ENCODE measurements around the gene HMCN2.

HMCN2 gene

DNA sequence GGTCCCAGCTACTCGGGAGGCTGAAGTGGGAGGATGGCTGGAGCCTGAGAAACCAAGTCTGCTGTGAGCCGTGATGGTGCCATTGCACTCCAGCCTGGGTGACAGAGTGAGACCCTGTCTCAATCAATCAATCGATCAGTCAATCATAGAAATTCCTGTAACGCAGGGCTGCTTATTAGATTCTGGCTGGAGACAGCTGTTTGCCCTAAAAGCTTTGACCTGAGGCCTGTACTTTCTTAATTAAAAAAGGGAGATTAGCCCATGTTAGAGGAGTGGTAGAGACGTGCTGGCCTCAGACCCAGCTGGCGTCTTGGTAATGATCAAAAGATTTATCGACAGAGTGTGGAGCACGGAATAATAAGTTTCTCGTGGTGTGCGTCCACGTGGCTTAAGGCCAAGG, 40.5 kb upstream of the HMCN2 start:
- TF ChIP-seq, protein P1, sequence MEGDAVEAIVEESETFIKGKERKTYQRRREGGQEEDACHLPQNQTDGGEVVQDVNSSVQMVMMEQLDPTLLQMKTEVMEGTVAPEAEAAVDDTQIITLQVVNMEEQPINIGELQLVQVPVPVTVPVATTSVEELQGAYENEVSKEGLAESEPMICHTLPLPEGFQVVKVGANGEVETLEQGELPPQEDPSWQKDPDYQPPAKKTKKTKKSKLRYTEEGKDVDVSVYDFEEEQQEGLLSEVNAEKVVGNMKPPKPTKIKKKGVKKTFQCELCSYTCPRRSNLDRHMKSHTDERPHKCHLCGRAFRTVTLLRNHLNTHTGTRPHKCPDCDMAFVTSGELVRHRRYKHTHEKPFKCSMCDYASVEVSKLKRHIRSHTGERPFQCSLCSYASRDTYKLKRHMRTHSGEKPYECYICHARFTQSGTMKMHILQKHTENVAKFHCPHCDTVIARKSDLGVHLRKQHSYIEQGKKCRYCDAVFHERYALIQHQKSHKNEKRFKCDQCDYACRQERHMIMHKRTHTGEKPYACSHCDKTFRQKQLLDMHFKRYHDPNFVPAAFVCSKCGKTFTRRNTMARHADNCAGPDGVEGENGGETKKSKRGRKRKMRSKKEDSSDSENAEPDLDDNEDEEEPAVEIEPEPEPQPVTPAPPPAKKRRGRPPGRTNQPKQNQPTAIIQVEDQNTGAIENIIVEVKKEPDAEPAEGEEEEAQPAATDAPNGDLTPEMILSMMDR (IDR thresholded peaks at IDR 0.05; ENCODE audit: control insufficient read depth, insufficient read depth, low read depth, low read length, missing control alignments) = no peak
- no peak for DNase-seq (ENCODE audit: low read depth)
- H3K4me3 ChIP-seq (ENCODE audit: control insufficient read depth, low read depth, low read length) = no peak overlapping the region

DNA sequence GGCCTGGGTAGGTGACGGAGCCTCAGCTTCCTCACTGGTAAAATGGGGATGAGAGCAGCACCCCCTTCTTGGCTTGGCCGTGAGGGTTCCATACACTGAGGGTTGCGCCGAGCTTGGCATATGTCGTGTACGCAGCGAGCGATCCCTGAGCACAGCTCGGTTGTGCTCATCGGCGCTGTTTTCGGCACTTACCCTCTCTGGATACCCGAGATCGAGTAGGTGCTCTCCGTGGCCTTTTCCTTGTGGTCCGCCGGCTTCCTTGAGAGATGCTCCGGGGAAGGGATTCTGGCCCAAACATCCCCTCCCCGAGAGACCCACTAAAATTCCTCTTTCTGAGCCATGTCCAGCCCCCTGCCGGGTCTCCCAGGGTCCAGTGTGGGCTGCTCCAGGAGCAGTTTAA, 40.0 kb upstream of the HMCN2 start:
- no peak overlapping the region for H3K4me3 ChIP-seq (ENCODE audit: control insufficient read depth, low read depth, low read length)
- TF ChIP-seq, protein P1 (IDR thresholded peaks at IDR 0.05; ENCODE audit: control insufficient read depth, insufficient read depth, low read depth, low read length, missing control alignments) = no peak
- DNase-seq (ENCODE audit: low read depth) = no peak

DNA sequence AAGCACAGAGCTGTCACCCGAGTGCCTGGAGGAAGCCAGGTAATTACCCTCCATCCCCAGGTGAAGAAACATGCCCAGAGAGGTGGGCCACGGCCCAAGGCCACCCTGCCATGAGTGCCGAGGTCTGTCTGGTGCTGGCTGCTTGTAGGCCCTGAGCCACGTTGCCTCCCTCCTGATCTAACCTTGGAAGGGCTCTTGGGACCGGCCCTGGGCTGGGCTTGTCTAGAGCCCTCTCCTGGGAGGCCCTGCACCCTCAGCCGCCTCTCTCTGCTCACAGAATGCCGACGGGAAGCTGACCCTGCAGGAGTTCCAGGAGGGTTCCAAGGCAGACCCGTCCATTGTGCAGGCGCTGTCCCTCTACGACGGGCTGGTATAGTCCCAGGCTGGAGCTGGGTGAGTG, 39.4 kb upstream of the HMCN2 start:
- TF ChIP-seq, protein P1 (IDR thresholded peaks at IDR 0.05; ENCODE audit: control insufficient read depth, insufficient read depth, low read depth, low read length, missing control alignments) = no peak
- no peak for DNase-seq (ENCODE audit: low read depth)
- no peak overlapping the region for H3K4me3 ChIP-seq (ENCODE audit: control insufficient read depth, low read depth, low read length)

DNA sequence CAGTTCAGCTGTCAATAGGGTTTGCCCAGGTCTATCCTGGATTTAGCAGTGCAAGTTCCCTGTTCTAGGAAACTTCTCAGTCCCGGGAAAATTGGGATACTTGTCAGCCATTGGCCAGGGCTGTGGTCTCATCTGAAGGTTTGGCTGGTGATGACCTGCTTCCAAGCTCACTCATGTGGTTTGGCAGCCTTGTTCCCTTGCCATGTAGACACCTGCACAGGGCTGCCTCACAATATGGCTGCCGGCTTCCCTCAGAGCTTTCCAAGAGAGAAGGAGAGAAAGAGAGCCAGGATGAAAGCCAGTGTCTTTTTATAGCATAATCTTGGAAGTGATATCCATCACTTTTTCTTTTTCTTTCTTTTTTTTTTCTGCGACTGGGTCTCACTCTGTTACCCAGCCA, 37.7 kb upstream of the HMCN2 start:
- DNase-seq (ENCODE audit: low read depth) = no peak
- no peak overlapping the region for H3K4me3 ChIP-seq (ENCODE audit: control insufficient read depth, low read depth, low read length)
- TF ChIP-seq, protein P1 (IDR thresholded peaks at IDR 0.05; ENCODE audit: control insufficient read depth, insufficient read depth, low read depth, low read length, missing control alignments) = no peak

DNA sequence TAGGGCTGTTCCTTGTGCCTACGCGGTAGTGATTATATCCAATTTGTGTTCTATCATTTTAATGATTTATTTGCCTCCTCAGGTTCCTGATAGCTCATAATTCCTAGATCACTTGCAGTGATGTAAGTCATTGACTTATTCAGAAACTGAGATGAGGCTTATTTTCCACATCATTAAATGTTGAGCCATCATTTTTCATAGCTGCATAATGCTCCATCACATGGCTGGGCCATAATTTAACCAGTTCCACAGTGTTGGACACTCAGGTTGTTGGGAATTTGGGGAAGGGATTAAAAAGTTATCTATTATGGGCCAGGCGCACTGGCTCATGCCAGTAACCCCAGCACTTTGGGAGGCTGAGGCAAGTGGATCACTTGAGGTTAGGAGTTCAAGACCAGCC, 35.8 kb upstream of the HMCN2 start:
- DNase-seq (ENCODE audit: low read depth) = no peak
- H3K4me3 ChIP-seq (ENCODE audit: control insufficient read depth, low read depth, low read length) = no peak overlapping the region
- TF ChIP-seq, protein P1 (IDR thresholded peaks at IDR 0.05; ENCODE audit: control insufficient read depth, insufficient read depth, low read depth, low read length, missing control alignments) = no peak

DNA sequence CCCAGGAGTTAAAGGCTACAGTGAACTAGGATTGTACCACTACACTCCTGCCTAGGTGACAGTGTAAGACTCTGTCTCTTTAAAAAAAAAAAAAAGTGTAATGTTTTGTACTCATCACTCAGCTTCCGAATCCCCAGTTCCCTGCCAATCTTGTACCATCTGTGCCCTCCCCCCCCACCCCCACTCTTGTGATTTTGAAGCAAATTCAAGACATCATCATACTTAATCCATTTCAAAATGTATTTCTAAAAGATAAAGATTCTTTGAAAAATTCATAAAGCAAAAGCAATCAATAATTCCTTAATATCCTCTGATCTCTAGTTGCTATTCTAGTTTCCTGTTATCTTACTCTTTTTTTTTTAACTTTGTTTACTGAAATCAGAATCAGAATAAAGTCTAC, 34.9 kb upstream of the HMCN2 start:
- DNase-seq (ENCODE audit: low read depth) = no peak
- H3K4me3 ChIP-seq (ENCODE audit: control insufficient read depth, low read depth, low read length) = no peak overlapping the region
- TF ChIP-seq, protein P1 (IDR thresholded peaks at IDR 0.05; ENCODE audit: control insufficient read depth, insufficient read depth, low read depth, low read length, missing control alignments) = no peak
